ENCODE data around the gene PTRHD1.

DNA sequence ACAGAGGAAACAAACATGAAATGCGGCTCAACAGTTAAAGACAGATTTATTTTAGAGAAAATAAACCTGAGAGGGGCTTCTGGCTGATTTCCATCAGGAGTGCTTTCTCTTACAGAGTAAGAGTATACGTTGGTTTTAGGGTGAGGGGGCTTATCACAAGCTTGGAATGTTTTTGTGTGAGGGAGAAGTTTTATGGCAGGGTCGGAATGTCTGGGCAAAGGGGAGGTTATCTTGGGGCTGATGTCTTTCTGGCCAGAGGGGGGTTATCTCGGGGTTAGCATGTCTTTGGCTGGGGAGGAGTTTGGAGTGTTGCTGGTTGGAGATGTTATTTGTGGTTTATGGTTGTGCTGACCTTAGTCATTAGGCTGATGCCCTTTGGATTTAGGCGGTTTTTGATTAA is 22.1 kb downstream of the PTRHD1 start:
- no peak for TF ChIP-seq POLR2A (IDR thresholded peaks at IDR 0.05; ENCODE audit: low read depth)
- TF ChIP-seq, protein P1, sequence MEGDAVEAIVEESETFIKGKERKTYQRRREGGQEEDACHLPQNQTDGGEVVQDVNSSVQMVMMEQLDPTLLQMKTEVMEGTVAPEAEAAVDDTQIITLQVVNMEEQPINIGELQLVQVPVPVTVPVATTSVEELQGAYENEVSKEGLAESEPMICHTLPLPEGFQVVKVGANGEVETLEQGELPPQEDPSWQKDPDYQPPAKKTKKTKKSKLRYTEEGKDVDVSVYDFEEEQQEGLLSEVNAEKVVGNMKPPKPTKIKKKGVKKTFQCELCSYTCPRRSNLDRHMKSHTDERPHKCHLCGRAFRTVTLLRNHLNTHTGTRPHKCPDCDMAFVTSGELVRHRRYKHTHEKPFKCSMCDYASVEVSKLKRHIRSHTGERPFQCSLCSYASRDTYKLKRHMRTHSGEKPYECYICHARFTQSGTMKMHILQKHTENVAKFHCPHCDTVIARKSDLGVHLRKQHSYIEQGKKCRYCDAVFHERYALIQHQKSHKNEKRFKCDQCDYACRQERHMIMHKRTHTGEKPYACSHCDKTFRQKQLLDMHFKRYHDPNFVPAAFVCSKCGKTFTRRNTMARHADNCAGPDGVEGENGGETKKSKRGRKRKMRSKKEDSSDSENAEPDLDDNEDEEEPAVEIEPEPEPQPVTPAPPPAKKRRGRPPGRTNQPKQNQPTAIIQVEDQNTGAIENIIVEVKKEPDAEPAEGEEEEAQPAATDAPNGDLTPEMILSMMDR (IDR thresholded peaks at IDR 0.05), result no peak

Data from esophagus muscularis mucosa (tissue), 3 donors.